HepG2 (cell line): ENCODE results near the gene NDNF. TPM values are rescaled to one million over a fixed set of nuclear protein-coding genes. Genes with fewer than 3 reads are reported as not detected.

ENCODE experiments used
- ATAC-seq: fragments of 200-7000 bp; cut with Tn5 transposase; 3 replicates; pipeline ENCODE4 v1.9.1; 2020; ENCODE audit warnings: mild to moderate bottlenecking, moderate library complexity
- BruUV-seq: library from RNA; stranded (reverse); fragments of 400-500 nt; replicated peaks from 2 replicates; lab custom pipeline; 2021; lab: Mats Ljungman, UMichigan
- CTCF ChIA-PET: fragments of 300-600 bp; formaldehyde crosslinking; extraction: SDS; loops from one replicate; lab custom pipeline; 2021; ENCODE audit warnings: low total read pairs, inconsistent platforms, low intra/inter-chr PET ratio; lab: Yijun Ruan, JAX
- POLR2A ChIA-PET: fragments of 350-600 bp; sonication (Branson Sonifier 250); formaldehyde crosslinking; loops from one replicate; lab custom pipeline; 2020; ENCODE audit warnings: antibody characterized with exemption, inconsistent platforms; lab: Yijun Ruan, JAX
- DNase-seq: peaks from one replicate; pipeline ENCODE4 v3.0.0-alpha.2; 2015; ENCODE audit warnings: low spot score
- FAIRE-seq: peaks from 3 replicates; lab custom pipeline; 2011; peaks lifted over from hg19 to GRCh38; lab: Jason Lieb, UNC
- H2AFZ ChIP-seq: one replicate; pipeline ENCODE4 v1.6.1; 2011; ENCODE audit warnings: low read length, inconsistent platforms
- H3K27ac ChIP-seq: fragments of 300-600 bp; 3 replicates; pipeline ENCODE4 v1.8.0; 2011; ENCODE audit warnings: mixed run types, mild to moderate bottlenecking, mixed read lengths, low read length, inconsistent platforms; ENCODE audit not compliant: insufficient read depth; ENCODE audit errors: extremely low read length
- H3K27me3 ChIP-seq, 2 experiments: fragments of 200-600 bp in 1 of 2; 2 replicates in 1 of 2; 3 replicates in 1 of 2; pipeline versions ENCODE4 v1.6.0 to v1.8.0; 2011; ENCODE audit warnings: low read length in 2 of 2, mild to moderate bottlenecking in 2 of 2, moderate library complexity in 2 of 2, inconsistent platforms in 1 of 2; ENCODE audit not compliant: insufficient read depth in 2 of 2, control insufficient read depth in 1 of 2
- H3K36me3 ChIP-seq, 2 experiments: fragments of 200-600 bp in 1 of 2; replicated peaks in 1 of 2; 2 replicates in 1 of 2; 3 replicates in 1 of 2; pipeline versions ENCODE4 v1.5.1 to v1.8.0; 2011; ENCODE audit warnings: low read length in 2 of 2, inconsistent platforms in 1 of 2; ENCODE audit not compliant: insufficient read depth in 2 of 2, control insufficient read depth in 1 of 2
- H3K4me1 ChIP-seq: 2 replicates; pipeline ENCODE4 v1.5.1; 2012; ENCODE audit warnings: low read length, inconsistent platforms; ENCODE audit not compliant: insufficient read depth
- H3K4me2 ChIP-seq: 2 replicates; pipeline ENCODE4 v1.6.0; 2011; ENCODE audit warnings: low read depth, low read length, inconsistent platforms
- H3K4me3 ChIP-seq, 3 experiments: fragments of 200-600 bp in 1 of 3; sonication (generic), shearing (Covaris generic) in 1 of 3; replicated peaks in 1 of 3; 2 replicates each; pipeline ENCODE4 v1.5.1; 2011 to 2016; ENCODE audit warnings: low read length in 3 of 3, inconsistent platforms in 2 of 3, low read depth in 2 of 3, mild to moderate bottlenecking in 2 of 3, control low read depth in 1 of 3, mixed read lengths in 1 of 3; ENCODE audit not compliant: insufficient read depth in 1 of 3
- H3K79me2 ChIP-seq: one replicate; pipeline ENCODE4 v1.6.1; 2011; ENCODE audit warnings: low read length, inconsistent platforms; ENCODE audit not compliant: insufficient read depth
- H3K9ac ChIP-seq: 2 replicates; pipeline ENCODE4 v1.6.0; 2011; ENCODE audit warnings: mild to moderate bottlenecking, low read depth, low read length, inconsistent platforms; ENCODE audit not compliant: insufficient read depth
- H3K9me3 ChIP-seq: 2 replicates; pipeline ENCODE4 v1.5.1; 2012; ENCODE audit warnings: mild to moderate bottlenecking, low read length
- H4K20me1 ChIP-seq: 2 replicates; pipeline ENCODE4 v1.6.0; 2011; ENCODE audit warnings: inconsistent platforms, mild to moderate bottlenecking, low read length, moderate library complexity; ENCODE audit not compliant: insufficient read depth
- AGO1 ChIP-seq: fragments of 200-400 bp; formaldehyde crosslinking; IDR thresholded peaks from 2 replicates; pipeline ENCODE4 v1.6.1; 2017; ENCODE audit warnings: mild to moderate bottlenecking, low read depth, low read length, moderate library complexity; ENCODE audit not compliant: poor library complexity, severe bottlenecking
- MYNN ChIP-seq: sonication (generic); formaldehyde crosslinking; IDR thresholded peaks from 2 replicates; pipeline ENCODE4 v1.4.0; 2020; ENCODE audit warnings: mild to moderate bottlenecking, low read depth, missing genetic modification reagents
- RARG ChIP-seq: sonication (generic); formaldehyde crosslinking; IDR thresholded peaks from 2 replicates; pipeline ENCODE4 v1.4.0; 2020; ENCODE audit warnings: low read depth, mild to moderate bottlenecking, missing genetic modification reagents
- TBX3 ChIP-seq: fragments of 450-650 bp; IDR thresholded peaks from 2 replicates; pipeline ENCODE4 v1.6.1; 2017; ENCODE audit warnings: antibody characterized with exemption, mild to moderate bottlenecking, inconsistent platforms, borderline replicate concordance
- ZFP36L2 ChIP-seq: sonication (generic); formaldehyde crosslinking; IDR thresholded peaks from 2 replicates; pipeline ENCODE4 v1.4.0; 2020; ENCODE audit warnings: missing genetic modification reagents
- ZNF282 ChIP-seq: fragments of 450-650 bp; IDR thresholded peaks from 2 replicates; pipeline ENCODE4 v1.6.1; 2018; ENCODE audit not compliant: partially characterized antibody
- ZNF574 ChIP-seq: sonication (generic); formaldehyde crosslinking; IDR thresholded peaks from 2 replicates; pipeline ENCODE4 v1.4.0; 2020; ENCODE audit warnings: missing genetic modification reagents
- ZNF687 ChIP-seq: sonication (generic); formaldehyde crosslinking; IDR thresholded peaks from 2 replicates; pipeline ENCODE4 v1.5.1; 2020; ENCODE audit warnings: mild to moderate bottlenecking, missing genetic modification reagents, moderate library complexity
- ZNF704 ChIP-seq: sonication (generic); formaldehyde crosslinking; IDR thresholded peaks from 2 replicates; pipeline ENCODE4 v1.8.1; 2023; ENCODE audit warnings: mild to moderate bottlenecking, inconsistent platforms, moderate library complexity, missing genetic modification reagents, borderline replicate concordance
- ZNF776 ChIP-seq: sonication (generic); formaldehyde crosslinking; IDR thresholded peaks from 2 replicates; pipeline ENCODE4 v1.4.0; 2020; ENCODE audit warnings: mild to moderate bottlenecking, missing genetic modification reagents
- ZNF891 ChIP-seq: sonication (generic); formaldehyde crosslinking; IDR thresholded peaks from 2 replicates; pipeline ENCODE4 v1.5.0; 2020; ENCODE audit warnings: mild to moderate bottlenecking, missing genetic modification reagents
- WGBS: methylation state at CpG from one replicate; pipeline ENCODE4 v1.1.6; 2017; ENCODE audit warnings: low lambda C conversion rate; 5-methylcytosine and 5-hydroxymethylcytosine counted together
- in situ Hi-C: cut with HindIII; loops from 2 replicates; pipeline ENCODE4 v1.10.0; 2017; ENCODE audit warnings: low pct_unique_long_range_greater_than_20kb; ENCODE audit not compliant: extremely low pct_ligation_motif_present
- intact Hi-C: fragments of 100-400 bp; cut with micrococcal nuclease; formaldehyde crosslinking; loops from one replicate; pipeline ENCODE4 v1.10.0; 2022; ENCODE audit not compliant: unreplicated experiment
- polyA plus RNA-seq, 8 experiments: library from polyadenylated mRNA; depleted of rRNA in 3 of 8; stranded (reverse) in 7 of 8; unstranded in 1 of 8; fragments of >200 nt; fragmentation: Illumina TruSeq in 4 of 8; extraction: Trizol in 4 of 8; gene quantifications; 2 replicates each; pipeline versions ENCODE4 v1.2.1 to v1.2.3, GENCODE V29; 2011 to 2016; ENCODE audit warnings: low read depth in 4 of 8, missing spikeins in 1 of 8, mixed read lengths in 1 of 8; ENCODE audit not compliant: insufficient read depth in 1 of 8
- total RNA-seq, 5 experiments: library from RNA; depleted of rRNA; stranded (reverse); fragments of >200 nt; fragmentation: Illumina TruSeq; extraction: Trizol; gene quantifications; 2 replicates each; pipeline ENCODE4 v1.2.3, GENCODE V29; 2016; ENCODE audit warnings: low read depth in 1 of 5
- TF ChIP-seq, protein P1 (sequence below): sonication (generic); formaldehyde crosslinking; conservative IDR thresholded peaks from 2 replicates; pipeline ENCODE4 v1.8.1; 2023; ENCODE audit warnings: missing genetic modification reagents
- TF ChIP-seq, protein P2 (sequence below): sonication (generic); formaldehyde crosslinking; IDR thresholded peaks from 2 replicates; pipeline ENCODE4 v1.5.0; 2020; ENCODE audit warnings: missing genetic modification reagents

NDNF gene
- total and polyA plus RNA-seq, 2 of the 13 experiments (the other 11 are each of a cell fraction or from before 2014, with no cell fraction given) = not detected

GRCh38 chr4:121118344-121118743 lies 46.0 kb upstream of the NDNF start:
- no peak overlapping the region for H2AFZ ChIP-seq
- no peaks in the 10 kb centered on the region for H3K4me1 ChIP-seq
- intact Hi-C loops = no loop called here
- H3K4me3 ChIP-seq = no peak overlapping the region
- H3K27me3 ChIP-seq = no peaks in the 10 kb centered on the region; a peak in 1 of 5 replicates
- no peak overlapping the region for H3K4me2 ChIP-seq
- BruUV-seq = no TSS peak
- ChIA-PET POLR2A (no interaction called here), CTCF (no interaction called here)
- no peaks in the 10 kb centered on the region for H3K9me3 ChIP-seq
- FAIRE-seq = no peak
- no peaks in the 10 kb centered on the region for H3K36me3 ChIP-seq
- WGBS = 22% methylated on average over 1 of the region's 2 CpGs
- no peaks in the 10 kb centered on the region for H3K79me2 ChIP-seq
- in situ Hi-C loops = no loop called here
- H3K27ac ChIP-seq = no peak overlapping the region
- H3K9ac ChIP-seq = no peak overlapping the region
- ATAC-seq = no peak
- H4K20me1 ChIP-seq = no peaks in the 10 kb centered on the region
- no peak for DNase-seq
- TF ChIP-seq, protein P1, sequence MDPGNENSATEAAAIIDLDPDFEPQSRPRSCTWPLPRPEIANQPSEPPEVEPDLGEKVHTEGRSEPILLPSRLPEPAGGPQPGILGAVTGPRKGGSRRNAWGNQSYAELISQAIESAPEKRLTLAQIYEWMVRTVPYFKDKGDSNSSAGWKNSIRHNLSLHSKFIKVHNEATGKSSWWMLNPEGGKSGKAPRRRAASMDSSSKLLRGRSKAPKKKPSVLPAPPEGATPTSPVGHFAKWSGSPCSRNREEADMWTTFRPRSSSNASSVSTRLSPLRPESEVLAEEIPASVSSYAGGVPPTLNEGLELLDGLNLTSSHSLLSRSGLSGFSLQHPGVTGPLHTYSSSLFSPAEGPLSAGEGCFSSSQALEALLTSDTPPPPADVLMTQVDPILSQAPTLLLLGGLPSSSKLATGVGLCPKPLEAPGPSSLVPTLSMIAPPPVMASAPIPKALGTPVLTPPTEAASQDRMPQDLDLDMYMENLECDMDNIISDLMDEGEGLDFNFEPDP (CRISPR knock-in tag) = no peak
- TF ChIP-seq ZNF776 (no peak), ZFP36L2 (CRISPR knock-in tag) (no peak), ZNF282 (no peak), TBX3 (no peak), ZNF704 (CRISPR knock-in tag) (no peak), ZNF687 (no peak), ZNF891 (no peak), MYNN (CRISPR knock-in tag) (no peak), RARG (no peak), ZNF574 (CRISPR knock-in tag) (no peak), AGO1 (no peak)
- TF ChIP-seq, protein P2, sequence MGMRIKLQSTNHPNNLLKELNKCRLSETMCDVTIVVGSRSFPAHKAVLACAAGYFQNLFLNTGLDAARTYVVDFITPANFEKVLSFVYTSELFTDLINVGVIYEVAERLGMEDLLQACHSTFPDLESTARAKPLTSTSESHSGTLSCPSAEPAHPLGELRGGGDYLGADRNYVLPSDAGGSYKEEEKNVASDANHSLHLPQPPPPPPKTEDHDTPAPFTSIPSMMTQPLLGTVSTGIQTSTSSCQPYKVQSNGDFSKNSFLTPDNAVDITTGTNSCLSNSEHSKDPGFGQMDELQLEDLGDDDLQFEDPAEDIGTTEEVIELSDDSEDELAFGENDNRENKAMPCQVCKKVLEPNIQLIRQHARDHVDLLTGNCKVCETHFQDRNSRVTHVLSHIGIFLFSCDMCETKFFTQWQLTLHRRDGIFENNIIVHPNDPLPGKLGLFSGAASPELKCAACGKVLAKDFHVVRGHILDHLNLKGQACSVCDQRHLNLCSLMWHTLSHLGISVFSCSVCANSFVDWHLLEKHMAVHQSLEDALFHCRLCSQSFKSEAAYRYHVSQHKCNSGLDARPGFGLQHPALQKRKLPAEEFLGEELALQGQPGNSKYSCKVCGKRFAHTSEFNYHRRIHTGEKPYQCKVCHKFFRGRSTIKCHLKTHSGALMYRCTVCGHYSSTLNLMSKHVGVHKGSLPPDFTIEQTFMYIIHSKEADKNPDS (CRISPR knock-in tag) = no peak
